Mesodermal cell (in vitro differentiated cells): ENCODE results near the gene RRP9.

Experiments used
- H3K27ac ChIP-seq: 2 replicates; pipeline ENCODE4 v1.7.0; 2013; ENCODE audit warnings: mild to moderate bottlenecking, low read depth, low read length, moderate library complexity; ENCODE audit not compliant: severe bottlenecking
- H3K36me3 ChIP-seq: 2 replicates; pipeline ENCODE4 v1.7.1; 2013; ENCODE audit warnings: mild to moderate bottlenecking, low read length, moderate library complexity; ENCODE audit not compliant: control insufficient read depth, insufficient read depth
- H3K4me1 ChIP-seq: one replicate; pipeline ENCODE4 v1.7.1; 2013; ENCODE audit warnings: mild to moderate bottlenecking, low read length; ENCODE audit not compliant: insufficient read depth, control insufficient read depth, poor library complexity, severe bottlenecking
- H3K4me3 ChIP-seq: 2 replicates; pipeline ENCODE4 v1.7.0; 2013; ENCODE audit warnings: low read length, control low read depth, mild to moderate bottlenecking; ENCODE audit not compliant: insufficient read depth, poor library complexity, severe bottlenecking; ENCODE audit errors: extremely low read depth
- H3K9me3 ChIP-seq: 2 replicates; pipeline ENCODE4 v1.7.1; 2013; ENCODE audit warnings: mild to moderate bottlenecking, low read length, moderate library complexity; ENCODE audit not compliant: control insufficient read depth
- WGBS, 2 experiments: methylation state at CpG; one replicate each; pipeline ENCODE4 v1.1.5; 2013; ENCODE audit warnings: missing lambda C conversion rate in 2 of 2; ENCODE audit not compliant: insufficient coverage in 2 of 2; 5-methylcytosine and 5-hydroxymethylcytosine counted together

RRP9 gene

GRCh38 chr3:51982838-51983577 lies 41.3 kb upstream of the RRP9 start, which contains the start of gene ACY1:
Gene ACY1 (plus strand): TSS chr3:51983535. CDS start chr3:51984065, 530 bp downstream.
- peaks cover 12% of the 10 kb centered on the region for H3K36me3 ChIP-seq
- H3K9me3 ChIP-seq: no peaks in the 10 kb centered on the region
- H3K4me3 ChIP-seq: peak within 1 kb of the TSS; percentile 56
- peak within 1 kb of the TSS; percentile 94 for H3K27ac ChIP-seq
- H3K4me1 ChIP-seq: peaks cover 5% of the 10 kb centered on the region
- 0 to 2% methylated on average over 46 to 59 of the region's 68 CpGs for WGBS, 2 experiments

DNA sequence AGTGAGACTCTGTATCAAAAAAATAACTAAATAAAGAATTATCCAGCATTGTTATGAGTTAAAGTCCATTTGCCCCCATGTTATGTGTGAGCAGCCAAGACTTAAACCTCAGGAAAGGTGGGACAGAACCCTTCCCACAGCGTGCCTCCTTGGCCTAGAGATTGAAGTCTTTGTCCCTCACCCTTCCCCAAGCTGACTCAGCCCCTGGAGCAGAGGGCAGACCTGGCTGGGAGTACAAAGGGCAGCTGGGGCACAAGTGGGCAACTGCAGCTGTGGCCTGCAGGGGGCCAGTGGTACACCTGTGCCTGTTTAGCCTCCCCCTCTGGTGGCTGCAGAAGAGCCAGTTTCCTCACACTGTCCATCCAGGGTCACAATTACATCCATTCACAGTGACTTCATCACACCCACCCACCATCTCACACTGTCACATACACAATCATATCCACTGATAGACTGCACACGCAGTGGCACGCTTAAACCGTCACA lies 40.7 kb upstream of the RRP9 start:
- peaks cover 10% of the 10 kb centered on the region for H3K36me3 ChIP-seq
- 13 to 34% methylated on average over 3 to 4 of the region's 4 CpGs for WGBS, 2 experiments
- H3K4me3 ChIP-seq: peak overlapping the region; percentile 56
- H3K9me3 ChIP-seq: no peaks in the 10 kb centered on the region
- H3K4me1 ChIP-seq: peaks cover 5% of the 10 kb centered on the region
- peak overlapping the region; percentile 94 for H3K27ac ChIP-seq

DNA sequence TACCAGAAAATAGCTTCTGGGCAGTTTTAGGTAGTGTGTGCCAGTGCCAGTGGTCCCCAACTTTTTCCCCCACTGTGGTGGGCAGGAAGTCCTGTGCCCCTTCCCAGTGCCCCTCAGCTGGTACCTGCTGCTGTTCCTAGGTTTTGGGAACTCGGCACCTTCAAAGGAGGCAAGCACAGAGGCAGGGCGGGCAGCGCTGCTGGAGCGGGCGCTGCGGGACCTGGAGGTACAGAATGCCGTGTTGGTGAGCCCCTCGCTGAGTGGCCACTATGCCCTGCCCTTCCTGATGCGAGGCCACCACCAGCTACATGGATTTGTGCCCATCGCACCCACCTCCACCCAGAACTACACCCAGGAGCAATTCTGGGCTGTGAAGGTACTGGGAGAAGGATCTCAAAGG lies 38.5 kb upstream of the RRP9 start:
- H3K27ac ChIP-seq: no peak overlapping the region
- H3K9me3 ChIP-seq: no peaks in the 10 kb centered on the region
- 91 to 97% methylated on average over 7 to 8 of the region's 10 CpGs for WGBS, 2 experiments
- H3K4me1 ChIP-seq: peaks cover 13% of the 10 kb centered on the region
- H3K36me3 ChIP-seq: peaks cover 9% of the 10 kb centered on the region
- no peak overlapping the region for H3K4me3 ChIP-seq

DNA sequence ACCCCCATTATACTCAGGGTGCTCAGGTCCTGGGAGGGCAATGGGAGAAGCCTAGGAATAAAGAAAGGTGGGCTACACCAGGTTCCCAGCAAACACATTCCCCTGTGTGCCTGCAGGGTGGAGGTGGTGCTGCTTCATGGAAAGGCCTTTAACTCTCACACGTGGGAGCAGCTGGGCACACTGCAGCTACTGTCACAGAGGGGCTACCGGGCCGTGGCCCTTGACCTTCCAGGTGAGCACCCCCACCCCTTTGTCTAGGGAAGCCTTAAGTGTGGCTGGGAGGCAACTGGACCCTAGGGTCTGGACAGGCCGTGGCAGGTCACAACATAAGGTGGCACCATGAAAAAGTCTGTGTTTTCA lies 36.4 kb upstream of the RRP9 start:
- Histone ChIP-seq H3K27ac (no peak overlapping the region), H3K9me3 (no peaks in the 10 kb centered on the region), H3K4me1 (peaks cover 20% of the 10 kb centered on the region), H3K4me3 (no peak overlapping the region), H3K36me3 (peaks cover 9% of the 10 kb centered on the region)
- WGBS, 2 experiments: 83 to 94% methylated on average over 3 to 4 of the region's 4 CpGs

GRCh38 chr3:51977446-51978142 lies 35.9 kb upstream of the RRP9 start:
- no peak overlapping the region for H3K4me3 ChIP-seq
- no peak overlapping the region for H3K27ac ChIP-seq
- H3K4me1 ChIP-seq: peaks cover 20% of the 10 kb centered on the region
- peaks cover 9% of the 10 kb centered on the region for H3K36me3 ChIP-seq
- H3K9me3 ChIP-seq: no peaks in the 10 kb centered on the region
- WGBS, 2 experiments: 93 to 94% methylated on average over 2 to 7 of the region's 9 CpGs

DNA sequence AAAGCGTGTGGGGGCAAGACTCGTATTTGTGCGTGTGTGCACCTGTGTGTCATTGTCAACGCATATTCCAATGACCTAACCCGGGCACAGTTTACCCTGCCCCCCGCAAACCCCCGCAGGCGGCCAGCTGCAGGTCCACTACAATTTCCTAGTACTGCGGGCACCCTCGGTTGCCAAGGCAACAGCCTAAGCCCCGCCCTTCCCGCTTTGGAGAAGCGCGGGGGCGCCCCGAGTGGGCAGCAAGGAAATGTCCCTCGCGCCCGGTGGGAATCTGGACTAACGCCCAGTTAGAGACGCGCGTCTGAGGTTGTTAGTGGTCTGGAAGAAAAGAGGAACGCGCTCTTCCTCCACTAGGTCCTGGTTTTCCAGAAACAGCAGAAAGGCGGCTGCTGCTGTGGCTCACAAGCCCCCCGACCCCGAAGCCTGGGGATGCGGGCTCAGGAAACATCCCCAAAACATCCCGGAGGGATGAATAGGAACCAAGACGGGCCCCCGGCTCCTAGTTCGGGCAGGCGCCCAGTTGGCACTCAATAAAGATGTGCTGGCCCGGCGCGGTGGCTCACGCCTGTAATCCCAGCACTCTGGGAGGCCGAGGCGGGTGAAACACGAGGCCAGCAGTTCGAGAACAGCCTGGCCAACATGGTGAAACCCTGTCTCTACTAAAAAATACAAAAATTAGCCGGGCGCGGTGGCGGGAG lies 34.3 kb upstream of the RRP9 start:
- 54 to 65% methylated on average over 28 to 44 of the region's 46 CpGs for WGBS, 2 experiments

GRCh38 chr3:51974963-51975851 lies 33.5 kb upstream of the RRP9 start, which contains the start of gene ABHD14A:
Gene ABHD14A (plus strand): TSS chr3:51975064. CDS start chr3:51975136, 72 bp downstream.
- WGBS, 2 experiments: 6 to 8% methylated on average over 44 to 49 of the region's 63 CpGs
- no peaks in the 10 kb centered on the region for H3K9me3 ChIP-seq
- peak within 1 kb of the TSS; percentile 54 for H3K4me3 ChIP-seq
- H3K27ac ChIP-seq: no peak within 1 kb of the TSS
- peaks cover 22% of the 10 kb centered on the region for H3K4me1 ChIP-seq
- peaks cover 1% of the 10 kb centered on the region for H3K36me3 ChIP-seq

More for the DNA sequence above, 34.3 kb upstream of the RRP9 start:
- H3K4me1 ChIP-seq: peaks cover 21% of the 10 kb centered on the region
- H3K27ac ChIP-seq: no peak overlapping the region
- no peaks in the 10 kb centered on the region for H3K9me3 ChIP-seq
- H3K4me3 ChIP-seq: peak overlapping the region; percentile 54
- peaks cover 9% of the 10 kb centered on the region for H3K36me3 ChIP-seq

- H3K4me3 ChIP-seq: peak overlapping the region; percentile 54
- WGBS, 2 experiments: 61 to 63% methylated on average over 28 of the region's 30 CpGs
- H3K9me3 ChIP-seq: no peaks in the 10 kb centered on the region
- peaks cover 22% of the 10 kb centered on the region for H3K4me1 ChIP-seq
- H3K27ac ChIP-seq: no peak overlapping the region
- H3K36me3 ChIP-seq: no peaks in the 10 kb centered on the region
Measured at GRCh38 chr3:51974277-51974962, 32.7 kb upstream of the RRP9 start.

- Histone ChIP-seq H3K36me3 (no peaks in the 10 kb centered on the region), H3K9me3 (no peaks in the 10 kb centered on the region), H3K4me3 (no peak overlapping the region), H3K27ac (no peak overlapping the region), H3K4me1 (peaks cover 31% of the 10 kb centered on the region)
- 97% methylated on average over 10 to 11 of the region's 11 CpGs for WGBS, 2 experiments
Measured at GRCh38 chr3:51971350-51971749, 29.6 kb upstream of the RRP9 start.
